DMS 273 (cell line): ENCODE results near the gene LDLRAD4.

Experiments
- DNase-seq: peaks from one replicate; lab custom pipeline; 2025; ENCODE audit not compliant: unreplicated experiment; lab: John Stamatoyannopoulos, UW

Gene LDLRAD4

GRCh38 chr18:13399511-13399910, 181.0 kb downstream of the LDLRAD4 start:
- DNase-seq: no peak

GRCh38 chr18:13400636-13401315, 182.2 kb downstream of the LDLRAD4 start:
- DNase-seq: no peak

GRCh38 chr18:13401404-13401803, 182.8 kb downstream of the LDLRAD4 start:
- DNase-seq: no peak

GRCh38 chr18:13401826-13402225, 183.3 kb downstream of the LDLRAD4 start:
- DNase-seq: no peak

- no peak for DNase-seq
Measured at GRCh38 chr18:13403786-13404549, 185.4 kb downstream of the LDLRAD4 start.

GRCh38 chr18:13405305-13406038, 186.9 kb downstream of the LDLRAD4 start:
- no peak for DNase-seq

- no peak for DNase-seq
Measured at GRCh38 chr18:13406049-13406615, 187.6 kb downstream of the LDLRAD4 start.

- no peak for DNase-seq
Measured at GRCh38 chr18:13406736-13407135, 188.2 kb downstream of the LDLRAD4 start.

GRCh38 chr18:13407484-13407883, 188.9 kb downstream of the LDLRAD4 start:
- no peak for DNase-seq

- DNase-seq: no peak
Measured at GRCh38 chr18:13409026-13409425, 190.5 kb downstream of the LDLRAD4 start.

GRCh38 chr18:13409997-13410396, 191.4 kb downstream of the LDLRAD4 start:
- DNase-seq: no peak

GRCh38 chr18:13410471-13410870, 191.9 kb downstream of the LDLRAD4 start:
- DNase-seq: no peak

- DNase-seq: no peak
Measured at GRCh38 chr18:13412017-13412416, 193.5 kb downstream of the LDLRAD4 start.

- no peak for DNase-seq
Measured at GRCh38 chr18:13412901-13413300, 194.3 kb downstream of the LDLRAD4 start.

- DNase-seq: no peak
Measured at GRCh38 chr18:13414102-13414501, 195.5 kb downstream of the LDLRAD4 start.

GRCh38 chr18:13414521-13414920, 196.0 kb downstream of the LDLRAD4 start:
- DNase-seq: no peak

GRCh38 chr18:13415736-13416135, 197.2 kb downstream of the LDLRAD4 start:
- no peak for DNase-seq

GRCh38 chr18:13416208-13416607, 197.6 kb downstream of the LDLRAD4 start:
- DNase-seq: no peak

- no peak for DNase-seq
Measured at GRCh38 chr18:13416848-13417247, 198.3 kb downstream of the LDLRAD4 start.

GRCh38 chr18:13418013-13418710, 199.6 kb downstream of the LDLRAD4 start:
- DNase-seq: no peak
